NOMO-1 treated with DMSO at 0.1 percent for 48 hours (cell line): ENCODE results near the gene ATP13A1.
"Not testable (repeated sequence)": the region's sequence is repeated elsewhere in the genome, so short reads cannot be mapped to it uniquely, and the experiment has no call there.

Source experiments
- DNase-seq: peaks from one replicate; lab custom pipeline; 2025; ENCODE audit not compliant: unreplicated experiment; lab: John Stamatoyannopoulos, UW

ATP13A1 gene

GRCh38 chr19:19663256-19664120 lies at the start of gene ATP13A1:
ATP13A1 (minus strand) TSS chr19:19663676; CDS start chr19:19663666, 10 bp downstream.
- peak; percentile 97 for DNase-seq

DNA sequence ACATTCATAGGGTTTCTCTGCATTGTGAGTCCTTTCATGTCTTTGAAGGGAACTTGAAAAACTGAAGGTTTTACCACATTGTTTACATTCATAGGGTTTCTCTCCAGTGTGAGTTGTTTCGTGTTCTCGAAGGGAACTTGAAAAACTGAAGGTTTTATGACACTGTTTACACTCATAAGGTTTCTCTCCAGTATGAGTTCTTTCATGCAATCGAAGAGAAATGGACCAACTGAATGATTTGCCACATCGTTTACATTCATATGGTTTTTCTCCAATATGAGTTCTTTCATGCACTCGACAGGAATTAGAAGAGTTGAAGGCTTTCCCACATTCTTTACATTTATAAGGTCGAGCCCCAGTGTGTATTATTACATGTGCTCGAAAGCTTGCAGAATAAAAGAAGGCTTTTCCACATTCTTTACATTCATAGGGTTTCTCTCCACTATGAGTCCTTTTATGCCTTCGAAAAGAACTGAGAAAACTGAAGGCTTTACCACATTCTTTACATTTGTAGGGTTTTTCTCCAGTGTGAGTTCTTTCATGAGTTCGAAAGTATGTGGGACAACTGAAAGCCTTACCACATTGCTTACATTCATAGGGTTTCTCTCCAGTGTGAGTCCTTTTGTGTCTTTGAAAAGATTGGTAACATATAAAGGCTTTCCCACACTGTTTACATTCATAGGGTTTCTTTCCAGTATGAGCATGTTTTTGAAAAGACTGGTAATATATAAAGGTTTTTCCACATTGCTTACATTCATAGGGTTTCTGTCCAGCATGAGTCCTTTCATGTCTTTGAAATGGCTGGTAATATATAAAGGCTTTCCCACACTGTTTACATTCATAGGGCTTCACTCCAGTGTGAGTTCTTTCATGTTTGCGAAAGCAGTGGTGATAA lies 48.7 kb upstream of the ATP13A1 start:
- DNase-seq, result no peak

GRCh38 chr19:19711306-19711933 lies 47.9 kb upstream of the ATP13A1 start:
- no peak for DNase-seq

DNA sequence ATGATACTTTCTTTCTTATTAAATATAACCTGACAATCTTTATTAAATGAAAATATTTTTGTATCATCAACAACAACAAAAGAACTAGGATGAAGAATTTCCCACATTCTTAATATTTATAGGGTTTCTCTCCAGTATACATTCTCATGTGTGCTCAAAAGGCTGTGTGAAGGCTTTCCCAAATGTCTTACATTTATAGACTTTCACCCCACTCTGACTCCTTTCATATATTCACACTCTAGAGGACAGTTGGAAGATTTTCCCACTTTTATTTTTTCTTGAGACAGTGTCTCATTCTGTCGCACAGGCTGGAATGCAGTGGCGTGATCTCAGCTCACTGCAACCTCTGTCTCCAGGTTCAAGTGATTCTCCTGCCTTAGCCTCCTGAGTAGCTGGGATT lies 47.0 kb upstream of the ATP13A1 start:
- DNase-seq, result no peak

- no peak for DNase-seq
These were observed 41.4 kb upstream of the ATP13A1 start for GRCh38 chr19:19704836-19705235.

- not testable (repeated sequence) for DNase-seq
These were observed 37.0 kb upstream of the ATP13A1 start for GRCh38 chr19:19700493-19700892.

GRCh38 chr19:19697589-19697988 lies 34.1 kb upstream of the ATP13A1 start:
- DNase-seq, result no peak

DNA sequence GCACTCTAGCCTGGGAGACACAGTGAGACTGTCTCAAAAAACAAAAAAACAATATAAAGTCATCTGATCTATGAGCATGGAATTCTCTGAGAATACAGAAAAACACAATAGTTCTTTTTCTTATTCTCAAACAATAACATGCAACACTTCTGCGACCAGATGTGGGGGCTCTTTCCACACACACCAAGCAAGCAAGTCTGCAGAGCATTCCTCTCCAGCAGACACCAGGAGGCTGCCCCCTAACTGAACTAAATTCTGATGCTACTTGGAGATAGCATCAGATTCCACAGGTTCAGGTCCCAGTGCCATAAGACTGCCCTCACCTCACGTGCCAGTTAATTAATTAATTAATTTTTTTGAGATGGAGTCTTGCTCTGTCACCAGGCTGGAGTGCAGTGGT lies 32.9 kb upstream of the ATP13A1 start:
- DNase-seq, result no peak

DNA sequence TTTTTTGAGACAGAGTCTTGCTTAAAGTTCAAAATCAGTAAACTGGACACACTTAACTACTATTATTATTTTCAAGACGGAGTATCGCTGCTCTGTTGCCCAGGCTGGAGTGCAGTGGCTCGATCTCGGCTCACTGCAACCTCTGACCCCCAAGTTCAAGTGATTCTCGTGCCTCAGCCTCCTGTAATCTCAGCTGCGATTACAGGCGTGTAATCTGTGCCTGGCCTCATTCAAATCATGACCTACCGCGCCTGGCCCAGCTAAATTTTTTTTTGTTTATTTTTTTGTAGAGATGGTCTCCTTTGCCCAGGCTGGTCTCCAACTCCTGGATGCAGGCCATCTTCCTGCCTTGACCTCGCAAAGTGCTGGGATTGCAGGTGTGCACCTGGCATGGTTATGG lies 28.2 kb upstream of the ATP13A1 start:
- no peak for DNase-seq

GRCh38 chr19:19689023-19689422 lies 25.5 kb upstream of the ATP13A1 start:
- peak; percentile 10 for DNase-seq

- peak; percentile 2 for DNase-seq
These were observed 23.6 kb upstream of the ATP13A1 start for GRCh38 chr19:19687090-19687489.

DNA sequence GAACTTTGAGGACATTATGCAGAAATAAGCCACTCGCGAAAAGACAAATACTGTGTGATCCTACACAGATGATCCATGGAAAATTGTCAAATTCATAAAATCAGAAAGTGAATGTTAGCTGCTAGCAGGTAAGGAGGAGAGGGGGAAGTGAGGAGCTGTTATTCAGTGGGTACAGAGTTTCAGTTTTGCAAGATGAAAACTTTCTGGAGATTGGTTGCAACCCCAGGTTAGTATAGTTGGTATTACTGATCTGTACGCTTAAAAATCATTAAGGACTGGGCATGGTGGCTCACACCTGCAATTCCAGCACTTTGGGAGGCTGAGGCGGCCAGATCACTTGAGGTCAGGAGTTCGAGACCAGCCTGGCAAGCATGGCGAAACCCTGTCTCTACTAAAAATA lies 23.1 kb upstream of the ATP13A1 start:
- no peak for DNase-seq

GRCh38 chr19:19686119-19686518 lies 22.6 kb upstream of the ATP13A1 start:
- not testable (repeated sequence) for DNase-seq

- DNase-seq, result no peak
These were observed 15.9 kb upstream of the ATP13A1 start for GRCh38 chr19:19679176-19680073.

DNA sequence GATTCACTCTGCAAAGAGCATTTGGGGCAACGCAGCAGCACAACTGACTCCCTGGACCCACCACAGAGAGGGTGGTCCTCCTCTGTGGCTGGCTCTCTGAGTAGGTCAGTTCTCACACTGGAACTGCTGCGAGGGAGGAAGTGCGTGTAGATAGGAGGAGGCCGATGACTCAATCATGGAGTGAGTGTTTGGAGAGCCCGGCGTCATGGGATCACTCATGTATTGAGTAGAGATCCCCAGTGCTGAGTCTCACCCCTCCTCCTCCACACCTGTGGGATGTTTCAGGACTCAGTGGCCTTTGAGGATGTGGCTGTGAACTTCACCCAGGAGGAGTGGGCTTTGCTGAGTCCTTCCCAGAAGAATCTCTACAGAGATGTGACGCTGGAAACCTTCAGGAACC lies 14.1 kb upstream of the ATP13A1 start:
- DNase-seq, result no peak

GRCh38 chr19:19674315-19674714 lies 10.8 kb upstream of the ATP13A1 start:
- DNase-seq, result no peak

DNA sequence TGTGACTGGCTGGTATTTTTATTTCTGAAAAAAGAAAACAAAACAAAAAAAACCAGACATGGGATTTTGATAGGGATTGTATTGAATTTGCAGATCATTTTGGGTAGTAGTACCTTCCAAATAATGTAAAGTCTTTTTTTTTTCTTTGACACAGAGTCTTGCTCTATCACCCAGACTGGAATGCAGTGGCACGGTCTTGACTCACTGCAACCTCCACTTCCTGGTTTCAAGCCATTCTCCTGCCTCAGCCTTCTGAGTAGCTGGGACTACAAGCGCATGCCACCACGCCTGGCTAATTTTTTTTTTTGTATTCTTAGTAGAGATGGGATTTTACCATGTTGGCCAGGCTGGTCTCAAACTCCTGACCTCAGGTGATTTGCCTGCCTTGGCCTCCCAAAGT lies 9.3 kb upstream of the ATP13A1 start:
- no peak for DNase-seq

DNA sequence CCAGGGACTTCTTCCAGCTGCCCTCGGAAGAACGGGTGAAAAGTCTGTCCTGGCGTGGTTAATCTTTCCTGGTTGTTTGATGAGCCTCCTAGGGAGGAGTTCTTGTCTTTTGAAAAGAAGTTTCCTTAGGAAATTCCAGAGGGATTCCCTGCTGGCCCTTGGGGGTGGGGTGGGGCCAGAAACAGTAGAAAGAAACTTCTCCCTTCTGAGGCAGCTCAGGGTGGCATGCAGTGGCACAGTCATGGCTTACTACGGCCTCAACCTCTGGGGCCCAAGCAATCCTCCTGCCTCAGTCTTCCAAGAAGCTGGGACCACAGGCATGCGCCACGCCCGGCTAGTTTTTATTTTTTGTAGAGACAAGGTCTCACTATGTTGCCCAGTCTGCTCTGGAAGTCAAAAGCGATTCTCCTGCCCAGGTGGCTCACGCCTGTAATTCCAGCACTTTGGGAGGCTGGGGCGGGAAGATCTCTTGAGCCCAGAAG lies 6.6 kb upstream of the ATP13A1 start:
- no peak for DNase-seq

GRCh38 chr19:19668230-19669012 lies 4.9 kb upstream of the ATP13A1 start, which contains the start of gene ZNF101:
ZNF101 (plus strand) TSS chr19:19668839; CDS start chr19:19668964, 125 bp downstream.
- DNase-seq, result peak; percentile 90
